Muscle of leg (tissue), 11 donors: ENCODE data around the gene ZNF512B. TPM values are rescaled to one million over a fixed set of nuclear protein-coding genes. Genes with fewer than 3 reads are reported as not detected.

ENCODE experiments used
- DNase-seq: peaks from one replicate; pipeline ENCODE4 v3.0.0; 2013
- H3K27ac ChIP-seq: one replicate; pipeline ENCODE4 v1.5.1; 2013; ENCODE audit warnings: mild to moderate bottlenecking, low read length, control low read depth
- H3K27me3 ChIP-seq: one replicate; pipeline ENCODE4 v1.6.1; 2013; ENCODE audit warnings: low read length; ENCODE audit not compliant: control insufficient read depth, insufficient read depth
- H3K36me3 ChIP-seq: one replicate; pipeline ENCODE4 v1.6.1; 2013; ENCODE audit warnings: low read length; ENCODE audit not compliant: control insufficient read depth, insufficient read depth
- H3K4me1 ChIP-seq: one replicate; pipeline ENCODE4 v1.6.1; 2013; ENCODE audit warnings: low read length; ENCODE audit not compliant: control insufficient read depth, insufficient read depth
- H3K4me3 ChIP-seq: one replicate; pipeline ENCODE4 v1.5.1; 2013; ENCODE audit warnings: low read length, control low read depth
- H3K9me3 ChIP-seq: replicated peaks from 2 replicates; pipeline ENCODE4 v1.6.1; 2013; ENCODE audit warnings: low read depth, low read length; ENCODE audit not compliant: control insufficient read depth
- WGBS: methylation state at CpG from one replicate; pipeline ENCODE4 v1.1.5; 2013; ENCODE audit warnings: missing lambda C conversion rate; ENCODE audit not compliant: insufficient coverage; 5-methylcytosine and 5-hydroxymethylcytosine counted together
- polyA plus RNA-seq, 8 donors: library from polyadenylated mRNA; unstranded; fragments of 120-200 nt; gene quantifications; one replicate each; pipeline versions ENCODE4 v1.2.1 to v1.2.3, GENCODE V29; 2013; ENCODE audit warnings: inconsistent platforms in 1 of 8, low replicate concordance in 1 of 8; ENCODE audit not compliant: insufficient read length in 8 of 8, insufficient read depth in 1 of 8
- total RNA-seq: library from RNA; stranded (reverse); fragments of 120-200 nt; gene quantifications from one replicate; pipeline ENCODE4 v1.2.4, GENCODE V29; 2013

Gene ZNF512B
- total and polyA plus RNA-seq, 9 donors, result 15.5 to 34.0 (median 27.6) TPM

- Histone ChIP-seq H3K36me3 (peaks cover 25% of the 10 kb centered on the region), H3K27me3 (peaks cover 2% of the 10 kb centered on the region), H3K4me3 (no peak overlapping the region), H3K4me1 (peaks cover 35% of the 10 kb centered on the region), H3K27ac (no peak overlapping the region), H3K9me3 (no peaks in the 10 kb centered on the region)
- DNase-seq, result peak; percentile 10
- no CpG with 5 or more reads among the region's 5 CpGs for WGBS
These were observed 1.1 kb upstream of the ZNF512B start for GRCh38 chr20:63970714-63971431.

GRCh38 chr20:63968928-63969760 lies 586 bp downstream of the ZNF512B start:
- peak overlapping the region; percentile 65 for H3K4me3 ChIP-seq
- peak; percentile 55 for DNase-seq
- H3K9me3 ChIP-seq, result no peaks in the 10 kb centered on the region
- H3K27ac ChIP-seq, result peak overlapping the region; percentile 20
- peaks cover 2% of the 10 kb centered on the region for H3K27me3 ChIP-seq
- WGBS, result 2% methylated on average over 52 of the region's 70 CpGs
- peaks cover 28% of the 10 kb centered on the region for H3K4me1 ChIP-seq
- peaks cover 27% of the 10 kb centered on the region for H3K36me3 ChIP-seq

- 75% methylated on average over 11 of the region's 14 CpGs for WGBS
- Histone ChIP-seq H3K4me3 (peak overlapping the region; percentile 65), H3K27ac (peak overlapping the region; percentile 13), H3K4me1 (peaks cover 24% of the 10 kb centered on the region), H3K9me3 (no peaks in the 10 kb centered on the region), H3K36me3 (peaks cover 35% of the 10 kb centered on the region), H3K27me3 (peaks cover 2% of the 10 kb centered on the region)
- DNase-seq, result peak; percentile 24
These were observed 1.4 kb downstream of the ZNF512B start for GRCh38 chr20:63968136-63968927.

GRCh38 chr20:63967330-63968135 lies 2.2 kb downstream of the ZNF512B start:
- peaks cover 24% of the 10 kb centered on the region for H3K4me1 ChIP-seq
- H3K27ac ChIP-seq, result no peak overlapping the region
- peaks cover 2% of the 10 kb centered on the region for H3K27me3 ChIP-seq
- DNase-seq, result peak; percentile 5
- H3K36me3 ChIP-seq, result peaks cover 42% of the 10 kb centered on the region
- H3K9me3 ChIP-seq, result no peaks in the 10 kb centered on the region
- 90% methylated on average over 25 of the region's 28 CpGs for WGBS
- no peak overlapping the region for H3K4me3 ChIP-seq

GRCh38 chr20:63966944-63967322 lies 2.8 kb downstream of the ZNF512B start:
- DNase-seq, result no peak
- H3K4me3 ChIP-seq, result no peak overlapping the region
- H3K27me3 ChIP-seq, result peaks cover 2% of the 10 kb centered on the region
- 92% methylated on average over 13 of the region's 13 CpGs for WGBS
- no peak overlapping the region for H3K27ac ChIP-seq
- H3K9me3 ChIP-seq, result no peaks in the 10 kb centered on the region
- H3K4me1 ChIP-seq, result peaks cover 20% of the 10 kb centered on the region
- peaks cover 48% of the 10 kb centered on the region for H3K36me3 ChIP-seq

- DNase-seq, result no peak
These were observed 3.4 kb downstream of the ZNF512B start for GRCh38 chr20:63966172-63966943.

GRCh38 chr20:63964412-63964811 lies 5.3 kb downstream of the ZNF512B start:
- H3K9me3 ChIP-seq, result no peaks in the 10 kb centered on the region
- H3K27ac ChIP-seq, result no peak overlapping the region
- H3K4me1 ChIP-seq, result peaks cover 14% of the 10 kb centered on the region
- no peak for DNase-seq
- no peak overlapping the region for H3K4me3 ChIP-seq
- H3K36me3 ChIP-seq, result peaks cover 67% of the 10 kb centered on the region
- H3K27me3 ChIP-seq, result peaks cover 2% of the 10 kb centered on the region
- 91% methylated on average over 13 of the region's 16 CpGs for WGBS

More at GRCh38 chr20:63966172-63966943, 3.4 kb downstream of the ZNF512B start:
- WGBS, result 94% methylated on average over 27 of the region's 27 CpGs
- Histone ChIP-seq H3K36me3 (peaks cover 54% of the 10 kb centered on the region), H3K27me3 (peaks cover 2% of the 10 kb centered on the region), H3K27ac (no peak overlapping the region), H3K4me1 (peaks cover 20% of the 10 kb centered on the region), H3K9me3 (no peaks in the 10 kb centered on the region), H3K4me3 (no peak overlapping the region)

GRCh38 chr20:63963784-63964301 lies 5.9 kb downstream of the ZNF512B start:
- no peak for DNase-seq
- Histone ChIP-seq H3K9me3 (no peaks in the 10 kb centered on the region), H3K27ac (no peak overlapping the region), H3K4me3 (no peak overlapping the region), H3K36me3 (peaks cover 73% of the 10 kb centered on the region), H3K4me1 (peaks cover 11% of the 10 kb centered on the region), H3K27me3 (peaks cover under 1% of the 10 kb centered on the region)
- WGBS, result 90% methylated on average over 15 of the region's 16 CpGs

- Histone ChIP-seq H3K4me3 (no peak overlapping the region), H3K9me3 (no peaks in the 10 kb centered on the region), H3K27ac (no peak overlapping the region), H3K4me1 (peaks cover 6% of the 10 kb centered on the region), H3K27me3 (no peaks in the 10 kb centered on the region), H3K36me3 (peaks cover 78% of the 10 kb centered on the region)
- no peak for DNase-seq
- WGBS, result 91% methylated on average over 27 of the region's 27 CpGs
These were observed 6.4 kb downstream of the ZNF512B start for GRCh38 chr20:63963348-63963741.
